ENCODE measurements around the gene SEPTIN12.

Gene SEPTIN12, protein sequence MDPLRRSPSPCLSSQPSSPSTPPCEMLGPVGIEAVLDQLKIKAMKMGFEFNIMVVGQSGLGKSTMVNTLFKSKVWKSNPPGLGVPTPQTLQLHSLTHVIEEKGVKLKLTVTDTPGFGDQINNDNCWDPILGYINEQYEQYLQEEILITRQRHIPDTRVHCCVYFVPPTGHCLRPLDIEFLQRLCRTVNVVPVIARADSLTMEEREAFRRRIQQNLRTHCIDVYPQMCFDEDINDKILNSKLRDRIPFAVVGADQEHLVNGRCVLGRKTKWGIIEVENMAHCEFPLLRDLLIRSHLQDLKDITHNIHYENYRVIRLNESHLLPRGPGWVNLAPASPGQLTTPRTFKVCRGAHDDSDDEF

DNA sequence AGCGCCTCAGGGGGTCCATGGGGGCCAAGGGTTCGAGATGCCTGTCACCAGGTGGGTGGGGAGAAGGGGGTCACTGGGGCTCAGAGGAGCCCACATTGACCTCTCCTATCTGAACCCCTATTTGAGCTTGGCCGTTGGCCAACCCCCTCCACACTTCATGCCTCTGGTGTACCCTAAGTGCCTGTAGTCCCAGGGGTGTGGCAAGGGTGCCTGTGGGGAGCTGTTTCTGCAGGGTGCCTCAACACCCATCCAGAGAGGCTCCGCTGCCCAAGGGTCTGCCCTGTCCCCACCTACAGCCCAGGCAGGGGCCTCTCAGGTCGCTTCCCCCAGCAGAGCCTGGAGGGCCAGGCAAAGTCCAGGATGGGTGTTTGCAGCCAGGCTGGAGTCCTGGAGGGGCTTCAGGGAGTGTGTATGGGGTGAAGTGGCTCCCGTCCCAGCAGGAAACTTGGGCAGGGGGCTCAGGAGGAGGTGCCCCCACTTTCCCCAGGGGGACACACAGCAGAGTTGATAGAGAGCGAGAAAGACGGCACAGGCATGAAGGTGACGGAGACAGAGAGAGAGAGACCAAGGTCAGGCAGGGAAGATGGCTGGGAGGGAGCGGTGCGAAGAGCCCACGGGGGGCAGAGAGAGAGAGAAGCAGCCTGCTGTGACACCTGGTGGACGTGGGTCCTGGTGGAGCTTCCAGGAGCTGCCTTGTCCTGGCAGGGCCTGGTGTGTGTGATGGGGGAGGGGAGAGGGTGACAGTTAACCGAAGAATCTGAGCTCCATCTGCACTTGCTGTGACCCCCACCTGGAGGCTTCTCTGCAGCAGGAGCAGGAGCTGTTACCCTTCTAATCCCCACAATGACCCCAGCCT, at the start of gene SEPTIN12:
Gene SEPTIN12 (minus strand): TSS at position 719 of the 856 bp plus-strand sequence. CDS start 700 bp downstream, at position 19.
- DNase-seq: no peak

DNA sequence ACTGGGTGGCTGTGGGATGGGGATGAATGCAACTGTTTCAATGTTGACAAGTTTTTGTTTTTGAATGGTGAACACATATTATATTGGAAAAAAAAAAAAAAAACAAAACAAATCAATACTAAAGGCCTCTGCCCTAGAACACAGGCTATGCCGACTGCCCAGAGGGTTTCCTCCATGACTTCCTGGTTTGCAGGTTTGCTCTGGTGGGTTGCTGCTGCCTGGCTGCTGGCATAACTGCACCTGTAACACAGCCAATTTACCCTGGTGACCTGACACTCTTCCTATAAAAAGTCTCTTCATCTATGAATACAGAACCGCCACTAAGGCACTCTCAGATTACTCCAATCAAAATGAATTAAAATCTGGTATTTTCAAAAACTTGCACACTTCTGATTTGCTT, 48.6 kb upstream of the SEPTIN12 start:
- DNase-seq: no peak

DNA sequence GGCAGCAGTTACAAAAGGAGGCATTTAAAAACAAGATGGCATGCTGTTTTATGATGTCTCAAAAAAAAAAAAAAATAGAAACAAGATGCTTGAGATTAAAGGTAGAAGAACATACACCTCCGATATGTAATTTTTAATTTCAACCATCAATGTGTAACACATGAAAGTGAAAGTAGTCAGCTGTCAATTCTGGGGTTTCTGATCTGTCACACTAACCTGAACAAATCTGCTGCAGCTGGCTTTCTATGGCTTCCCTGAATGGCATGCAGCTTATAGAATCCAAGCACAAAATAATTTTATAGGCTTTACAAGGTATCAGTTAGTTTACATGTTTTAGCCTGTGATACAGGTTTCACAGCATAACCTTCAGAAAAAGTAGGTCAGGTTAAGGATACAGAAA, 45.4 kb upstream of the SEPTIN12 start:
- no peak for DNase-seq

DNA sequence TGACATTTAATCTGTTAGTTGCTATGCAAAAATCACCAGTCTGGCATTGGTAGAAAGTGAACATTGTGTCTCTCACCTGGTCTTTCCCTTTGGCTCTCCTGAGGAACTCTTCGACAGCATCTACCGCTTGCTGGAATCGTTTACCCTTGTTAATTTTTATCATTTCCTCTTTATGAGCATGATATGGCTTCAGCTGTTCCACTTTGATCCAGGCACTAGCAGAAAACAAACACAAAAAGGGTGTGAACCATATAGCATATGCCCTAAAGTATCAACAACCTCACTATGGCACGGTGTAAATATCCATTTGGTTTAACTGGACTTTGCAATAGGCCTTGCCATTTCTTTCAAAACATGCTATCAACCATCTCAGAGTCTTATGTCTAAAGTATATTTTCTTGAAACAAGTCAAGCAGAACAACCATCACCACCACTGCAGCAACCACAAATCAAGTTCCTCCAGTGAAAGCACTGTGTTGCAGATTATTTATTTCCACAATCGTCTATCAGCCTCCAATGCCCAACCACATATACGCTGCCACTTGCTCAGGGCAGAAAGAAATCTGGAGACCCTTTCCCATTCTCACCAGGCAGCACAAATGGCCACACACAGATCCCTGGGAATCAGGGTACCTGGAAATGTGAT, 44.7 kb upstream of the SEPTIN12 start:
- no peak for DNase-seq

DNA sequence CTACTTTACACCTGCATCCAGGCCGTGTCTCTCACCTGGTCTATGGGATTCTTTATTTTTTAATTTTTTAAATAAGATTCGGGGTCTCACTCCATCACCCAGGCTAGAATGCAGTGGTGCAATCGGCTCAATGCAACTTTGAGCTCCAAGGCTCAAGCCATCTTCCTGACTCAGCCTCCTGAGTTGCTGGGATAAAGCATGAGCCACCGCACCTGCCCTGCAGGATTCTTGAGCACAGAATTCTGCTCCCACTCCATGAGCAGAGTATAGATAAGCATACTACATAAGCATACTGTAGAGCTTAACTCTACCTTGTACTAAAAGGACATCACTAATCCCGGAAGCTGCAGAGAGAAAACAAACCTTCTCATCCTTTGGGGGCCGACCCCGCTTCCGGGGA, 43.5 kb upstream of the SEPTIN12 start:
- no peak for DNase-seq

DNA sequence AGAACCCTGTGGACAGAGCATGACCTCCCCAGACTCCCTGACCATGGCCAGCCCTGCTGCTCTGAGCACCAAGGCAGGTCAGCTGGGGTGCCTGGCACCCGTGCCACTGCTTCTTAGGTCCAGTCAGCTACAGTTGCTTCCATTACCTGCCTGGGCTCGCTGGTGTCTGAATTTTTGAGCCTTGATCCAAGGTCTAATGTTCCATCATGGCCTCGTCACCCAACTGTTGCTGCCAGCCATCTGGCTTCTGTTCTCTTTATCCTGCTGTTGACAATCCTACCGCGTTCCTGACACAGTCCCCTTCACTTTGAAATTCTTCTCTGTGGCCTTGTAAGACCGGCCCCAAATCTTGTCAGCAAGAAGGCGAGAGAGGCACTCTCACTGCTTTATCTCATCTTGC, 42.3 kb upstream of the SEPTIN12 start:
- DNase-seq: no peak

DNA sequence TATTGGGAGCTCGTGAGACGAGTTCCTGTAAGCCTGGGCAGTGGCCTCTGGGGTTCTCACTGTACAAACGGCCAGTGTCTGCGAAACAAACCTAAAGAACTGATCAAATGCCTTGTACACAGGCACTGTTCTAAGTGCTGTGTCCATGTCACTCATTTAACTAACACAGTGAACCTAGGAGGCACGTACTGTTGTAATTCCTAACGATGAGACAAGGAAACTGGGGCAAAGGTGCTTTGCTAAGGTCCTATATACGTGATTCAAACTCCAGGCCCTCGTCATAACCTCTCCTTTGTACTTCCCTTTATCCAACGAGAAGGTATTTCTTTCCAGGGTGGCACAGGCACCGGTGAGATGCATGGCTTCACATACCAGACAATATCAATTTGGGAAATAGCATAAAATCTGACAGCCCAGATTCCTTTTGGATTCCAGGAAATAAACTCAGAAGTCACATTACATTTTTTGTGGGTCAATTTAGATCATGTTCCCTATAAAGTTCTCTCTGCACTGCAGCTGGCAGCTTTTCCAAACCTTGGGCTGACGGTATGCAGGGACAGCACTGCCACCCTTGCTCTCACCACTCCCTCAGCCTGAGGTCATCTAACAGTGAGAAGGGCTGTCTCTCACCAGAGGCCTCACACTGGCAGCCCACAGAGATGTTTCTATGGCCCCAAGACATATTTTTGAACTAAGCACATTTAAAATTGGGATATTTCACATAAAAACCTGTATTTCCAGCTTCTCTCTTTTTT, 40.6 kb upstream of the SEPTIN12 start:
- DNase-seq: no peak

DNA sequence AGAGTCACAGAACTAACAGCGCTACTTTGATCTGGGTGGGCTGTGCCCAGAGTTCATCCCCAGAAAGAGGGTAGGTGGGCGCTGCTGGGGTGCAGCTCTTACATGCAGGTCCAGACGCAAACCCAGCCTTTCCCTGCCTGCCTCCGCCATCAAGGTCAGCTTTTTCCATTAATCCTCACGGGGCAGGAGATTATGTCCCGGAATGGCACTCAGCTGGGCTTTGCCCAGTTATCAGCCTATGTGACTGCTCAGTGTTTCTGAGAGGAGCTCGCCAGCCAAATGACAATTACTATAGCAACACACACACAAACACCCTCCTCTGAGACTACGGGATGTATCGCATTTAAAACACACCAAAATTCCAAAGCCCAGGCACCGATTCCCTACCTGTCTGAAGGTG, 38.8 kb upstream of the SEPTIN12 start:
- DNase-seq: no peak

DNA sequence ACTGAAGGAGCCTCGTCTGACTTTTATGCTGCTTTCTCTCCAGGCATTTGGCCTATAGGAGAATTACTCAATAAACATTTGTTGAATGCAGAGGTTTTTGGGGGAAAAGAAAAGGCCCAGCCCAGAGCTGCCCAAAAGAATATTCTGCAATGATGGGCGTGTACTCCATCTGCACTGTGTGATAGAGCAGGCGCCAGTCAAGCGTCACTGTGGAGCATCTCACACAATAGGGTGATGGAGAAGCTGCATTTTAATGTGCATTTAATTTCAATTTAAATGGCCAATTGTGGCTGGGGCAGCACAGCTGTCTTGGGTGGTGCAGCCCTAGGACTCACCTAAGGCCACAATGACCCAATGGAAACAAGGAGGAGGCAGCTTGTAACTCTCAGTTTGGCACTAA, 38.4 kb upstream of the SEPTIN12 start:
- no peak for DNase-seq

DNA sequence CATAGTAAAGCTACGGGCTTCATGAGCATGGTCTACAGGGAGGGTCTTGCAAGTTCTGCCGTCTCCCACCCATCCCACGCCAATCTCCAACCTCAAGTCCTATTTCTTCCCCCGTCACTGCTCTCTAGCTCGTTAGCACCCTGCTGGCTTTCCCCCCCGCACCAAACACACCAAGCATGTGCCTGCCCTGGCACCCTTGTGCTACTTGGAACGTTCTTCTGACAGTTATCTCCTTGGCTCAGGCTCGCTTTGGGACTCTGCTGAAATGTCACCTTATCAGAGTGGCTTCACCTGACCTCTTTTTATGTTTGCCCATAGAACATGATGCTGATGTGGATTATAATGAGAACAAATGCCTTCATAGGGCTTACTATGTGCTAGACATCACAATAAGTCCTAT, 37.1 kb upstream of the SEPTIN12 start:
- DNase-seq: no peak

DNA sequence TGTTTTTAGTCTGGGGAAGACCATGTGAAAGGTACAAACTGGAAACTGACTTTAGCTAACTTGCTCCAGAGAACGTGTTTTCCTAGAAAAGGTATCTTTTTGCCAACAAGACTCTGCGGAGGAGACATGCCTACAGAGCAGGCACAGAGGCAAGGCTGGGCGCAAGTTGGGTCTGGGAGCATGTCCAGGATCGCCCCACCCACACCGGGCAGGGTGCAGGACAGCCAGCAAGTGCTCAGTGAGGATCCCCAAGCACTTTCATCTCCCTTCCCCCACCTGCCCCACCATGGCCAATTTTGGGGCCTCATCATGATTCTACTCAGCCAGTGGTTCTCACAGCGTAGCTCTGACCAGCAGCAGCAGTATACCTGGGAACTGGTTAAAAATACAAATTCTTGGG, 32.5 kb upstream of the SEPTIN12 start:
- no peak for DNase-seq

DNA sequence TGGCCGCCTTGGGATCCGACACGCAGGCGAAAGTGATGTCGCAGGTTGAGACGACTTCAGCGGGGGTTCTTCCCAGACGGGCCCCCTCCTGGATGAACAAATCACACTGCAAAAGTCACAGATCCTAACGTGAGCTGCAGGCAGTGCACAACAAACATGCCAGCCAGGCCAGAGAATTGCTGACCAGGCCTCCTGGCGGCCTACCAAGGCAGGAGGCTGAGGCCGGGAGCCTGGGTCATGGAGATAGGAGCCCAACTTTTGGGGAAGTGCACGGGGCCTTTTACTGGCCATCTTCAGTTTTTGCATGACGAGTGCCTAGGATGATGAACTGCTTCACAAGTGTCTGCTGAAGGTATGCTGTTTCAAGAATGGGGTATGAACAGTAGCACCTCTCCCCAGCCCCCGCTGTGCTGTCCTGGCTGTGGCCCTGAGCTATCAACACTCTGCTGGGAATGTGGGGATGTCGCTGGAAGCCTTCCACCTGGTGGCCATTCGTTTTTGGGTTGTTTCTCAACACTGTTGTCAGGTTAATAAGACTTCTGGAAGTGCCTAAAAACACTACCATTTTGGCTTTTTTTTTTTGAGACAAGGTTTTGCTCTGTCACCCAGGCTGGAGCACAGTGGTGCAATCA, 26.5 kb upstream of the SEPTIN12 start:
- no peak for DNase-seq

DNA sequence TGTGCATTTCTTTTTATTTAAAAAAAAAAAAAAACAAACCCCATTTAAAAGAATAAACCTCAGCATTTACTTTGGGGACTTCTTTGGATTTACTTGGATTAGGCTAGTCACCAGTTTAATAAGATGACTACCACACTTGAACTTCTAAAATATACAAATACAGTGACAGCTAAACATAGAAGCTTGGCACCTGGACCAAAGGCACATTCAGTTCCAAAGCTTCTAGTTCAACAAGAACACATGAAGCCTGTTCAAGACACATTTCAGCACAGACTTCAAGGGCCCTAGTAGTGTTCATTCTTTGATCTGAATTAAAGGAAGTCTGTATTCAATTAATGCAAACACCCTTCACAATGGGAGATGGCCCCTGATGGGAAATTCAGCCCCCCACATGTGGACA, 25.9 kb upstream of the SEPTIN12 start:
- DNase-seq: no peak

DNA sequence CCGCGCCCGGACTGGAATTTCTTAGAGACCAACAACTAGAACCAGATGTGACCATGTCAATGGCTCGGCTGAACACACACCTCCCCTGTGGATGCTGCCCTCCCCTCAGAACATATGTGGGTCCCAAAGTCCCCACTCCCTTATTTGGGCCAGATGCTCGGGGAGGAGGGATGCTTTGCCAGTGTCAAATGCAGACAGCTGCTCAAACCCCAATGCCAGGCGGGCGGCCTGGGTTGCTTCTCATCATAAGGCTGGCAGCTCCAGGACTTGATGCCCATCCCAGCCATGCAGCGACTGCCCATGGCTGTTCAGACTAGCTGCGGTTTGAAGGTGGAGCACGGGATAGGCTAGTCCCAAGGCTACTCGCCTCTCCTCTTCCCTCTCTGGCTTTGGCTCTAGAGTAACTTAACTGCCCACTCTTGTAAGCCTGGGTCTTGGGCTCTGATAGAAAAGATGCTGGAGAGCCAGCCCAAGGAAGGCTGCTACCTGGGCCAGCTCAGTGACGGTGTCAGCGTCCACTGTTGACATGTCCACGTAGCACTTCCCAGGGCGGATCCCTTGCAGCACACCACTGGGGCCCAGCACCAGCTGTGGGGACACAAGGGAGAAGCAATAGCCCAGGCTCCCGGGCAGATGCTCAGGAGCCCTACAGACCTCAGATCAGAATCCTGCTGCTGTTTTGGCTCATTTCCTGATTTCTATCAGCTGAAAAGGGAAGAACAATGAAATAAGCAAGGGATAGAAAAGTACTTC, 25.3 kb upstream of the SEPTIN12 start:
- DNase-seq: no peak

DNA sequence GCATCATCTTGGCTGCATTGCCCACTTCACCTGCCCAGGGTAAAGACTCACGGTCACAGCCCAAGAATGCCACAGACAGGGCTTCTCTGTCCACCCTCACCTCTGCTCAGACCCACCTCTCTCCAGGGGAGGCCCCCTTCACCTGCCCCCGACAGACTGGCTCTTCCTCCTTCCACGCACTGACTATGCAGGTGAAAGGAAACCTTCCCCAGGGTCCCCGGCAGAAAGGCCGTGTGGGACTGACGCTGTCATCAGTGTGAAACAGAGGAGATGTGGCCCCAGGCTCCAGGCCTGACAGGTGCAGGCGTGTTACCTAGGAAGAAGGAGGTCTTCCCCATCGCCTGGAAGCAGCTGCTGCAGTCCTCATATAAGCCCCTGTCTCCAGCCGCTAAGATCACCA, 23.6 kb upstream of the SEPTIN12 start:
- DNase-seq: no peak

DNA sequence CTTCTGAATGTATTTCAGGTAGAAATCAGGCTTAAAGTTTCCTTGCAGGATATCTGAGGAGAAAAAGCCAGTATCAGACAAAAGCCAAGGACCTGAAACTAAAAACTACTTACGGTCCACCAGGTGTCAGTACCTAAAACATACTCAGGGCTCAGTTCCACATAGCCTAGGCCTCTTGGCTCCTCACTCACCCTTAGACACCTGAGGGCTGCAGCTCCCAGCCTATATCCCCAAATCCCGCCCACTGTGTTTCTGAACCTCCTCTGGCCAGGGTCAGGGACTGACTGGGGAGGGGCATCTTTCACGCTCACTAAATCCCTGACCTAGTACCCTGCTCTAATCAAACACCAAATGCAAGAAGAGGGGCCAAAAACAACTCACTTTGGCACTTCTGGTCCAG, 23.1 kb upstream of the SEPTIN12 start:
- no peak for DNase-seq

DNA sequence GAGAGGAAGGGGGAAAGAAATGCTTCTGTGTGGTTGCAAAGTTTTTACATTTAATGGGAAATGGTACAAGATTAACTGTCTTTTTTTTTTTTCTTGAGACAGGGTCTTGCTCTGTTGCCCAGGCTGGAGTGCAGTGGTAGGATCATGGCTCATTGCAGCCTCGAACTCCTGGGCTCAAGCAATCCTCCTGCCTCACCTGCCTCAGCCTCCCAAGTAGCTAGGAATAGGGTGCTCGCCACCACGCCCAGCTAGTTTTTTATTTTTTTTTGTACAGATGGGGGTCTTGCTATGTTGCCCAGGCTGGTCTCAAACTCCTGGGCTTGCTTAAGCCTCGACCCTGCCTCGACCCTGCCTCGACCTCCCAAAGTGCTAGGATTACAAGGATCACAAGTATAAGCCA, 18.1 kb upstream of the SEPTIN12 start:
- no peak for DNase-seq

DNA sequence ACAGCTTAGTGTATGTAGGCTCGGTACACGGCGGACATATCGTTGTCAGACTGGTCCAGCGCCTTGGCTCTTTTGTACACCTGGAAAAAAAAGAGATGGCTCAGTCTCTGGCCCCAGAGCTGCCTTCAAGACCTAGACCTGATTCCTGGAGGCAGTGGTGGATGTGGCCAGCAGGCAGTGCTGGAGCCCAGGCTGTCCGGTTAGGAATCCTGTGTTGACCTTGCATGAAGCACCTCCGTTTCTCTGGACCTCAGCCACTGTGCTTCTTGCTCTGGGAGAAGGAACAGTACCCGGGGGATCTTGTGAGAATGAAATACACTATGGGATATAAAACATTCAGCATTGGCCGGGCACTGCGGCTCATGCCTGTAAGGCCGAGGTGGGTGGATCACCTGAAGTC, 17.1 kb upstream of the SEPTIN12 start:
- no peak for DNase-seq

DNA sequence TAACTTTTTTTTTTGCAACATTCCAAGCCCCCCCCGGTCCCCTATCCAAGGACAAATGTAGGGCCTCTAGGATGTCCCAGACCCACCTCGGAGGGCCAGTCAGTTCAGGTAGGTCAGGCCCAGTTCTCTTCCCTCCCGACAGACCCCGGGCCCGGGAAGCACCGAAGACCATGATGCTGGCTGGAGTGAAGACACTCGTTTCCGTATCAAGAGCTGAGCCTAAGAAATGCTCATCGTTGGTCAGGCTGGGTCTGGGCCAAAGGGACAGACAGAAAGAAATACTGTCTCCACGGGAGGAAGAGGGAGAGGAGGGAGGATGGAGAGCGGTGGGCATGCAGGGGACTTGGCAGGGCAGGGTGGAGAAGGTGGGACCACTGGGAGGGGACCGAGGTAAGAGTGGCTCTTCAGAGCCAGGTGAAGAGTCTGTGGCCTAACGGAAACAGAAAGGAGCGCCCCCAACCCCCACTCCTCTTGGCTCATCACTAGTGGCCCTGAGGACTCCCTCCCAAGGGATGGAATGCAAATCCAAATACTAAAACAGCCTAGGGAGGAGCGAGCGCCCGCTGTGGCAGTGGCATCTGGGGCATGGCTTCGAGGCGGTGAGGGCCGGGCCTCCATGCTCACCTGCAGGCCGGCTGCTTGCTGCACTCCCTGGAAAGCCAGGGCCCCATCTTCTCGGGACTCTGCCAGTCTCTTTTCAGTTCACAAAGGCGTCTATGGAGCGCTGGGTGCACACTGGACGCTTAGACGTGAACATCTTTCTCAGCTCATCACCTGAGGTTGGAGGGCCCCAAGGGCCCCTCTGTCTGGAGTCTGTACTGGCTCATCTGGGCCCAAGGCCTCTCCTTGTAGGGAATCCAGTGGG, 16.0 kb upstream of the SEPTIN12 start:
- DNase-seq: no peak

DNA sequence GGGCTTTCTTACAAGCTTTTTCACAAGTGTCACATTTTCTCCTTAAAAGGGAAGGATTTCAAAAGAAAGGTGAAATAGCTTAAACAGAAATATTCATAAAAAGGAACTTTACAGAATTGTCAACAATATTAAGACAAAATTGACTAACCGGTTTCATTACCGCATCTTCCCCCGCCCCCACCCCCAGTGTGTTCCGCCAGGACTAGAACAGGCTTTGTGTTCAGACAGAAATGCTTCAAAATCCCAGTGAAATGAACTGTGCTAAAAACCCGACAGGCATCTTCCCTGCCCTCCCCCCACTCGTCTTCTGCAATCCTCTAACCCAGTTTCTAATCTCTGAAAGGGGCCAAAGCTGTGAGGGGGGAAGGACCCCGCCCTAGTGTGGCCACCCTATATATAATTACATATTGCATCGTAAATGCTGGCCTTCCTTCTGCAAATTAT, 15.3 kb upstream of the SEPTIN12 start:
- DNase-seq: no peak
